ENCODE results near the gene RARS2.
"Not testable (repeated sequence)": the region's sequence is repeated elsewhere in the genome, so short reads cannot be mapped to it uniquely, and the experiment has no call there.

RARS2 gene

DNA sequence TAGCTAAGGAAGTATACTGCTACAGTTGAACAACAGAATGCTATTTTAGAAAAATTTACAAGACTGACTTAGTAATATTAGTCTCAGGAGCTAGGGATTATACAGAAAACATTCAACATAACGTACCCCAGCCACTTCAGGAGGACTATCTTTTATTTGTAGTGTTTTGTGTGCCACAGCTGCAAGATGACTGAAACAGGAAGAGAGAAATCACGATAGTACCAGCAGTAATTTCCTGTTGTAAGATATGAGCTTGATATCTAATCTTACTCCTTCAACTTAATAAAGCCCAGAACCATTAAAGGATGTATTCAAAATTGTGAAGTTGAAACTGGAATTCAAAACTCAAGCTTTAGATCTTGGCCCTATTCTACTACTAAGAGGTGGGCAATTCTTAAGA is 75.0 kb downstream of the RARS2 start:
- Histone ChIP-seq H3K4me1 (ENCODE audit: control insufficient read depth, insufficient read depth, low read length) (no peaks in the 10 kb centered on the region), H3K9ac (ENCODE audit: low read length in 2 of 2) (no peak overlapping the region), H3K9me3 (ENCODE audit: control insufficient read depth in 2 of 2, low read length in 2 of 2) (no peaks in the 10 kb centered on the region), H3K27ac (ENCODE audit: low read length) (no peak overlapping the region), H3K36me3 (ENCODE audit: control insufficient read depth in 2 of 2, insufficient read depth in 2 of 2, low read length in 2 of 2) (peaks cover 37 to 44% of the 10 kb centered on the region in 2 donors), H3K27me3 (ENCODE audit: control insufficient read depth in 1 of 2, insufficient read depth in 2 of 2, low read length in 2 of 2) (no peaks in the 10 kb centered on the region), H3K4me3 (ENCODE audit: low read length in 2 of 2) (no peak overlapping the region)

DNA sequence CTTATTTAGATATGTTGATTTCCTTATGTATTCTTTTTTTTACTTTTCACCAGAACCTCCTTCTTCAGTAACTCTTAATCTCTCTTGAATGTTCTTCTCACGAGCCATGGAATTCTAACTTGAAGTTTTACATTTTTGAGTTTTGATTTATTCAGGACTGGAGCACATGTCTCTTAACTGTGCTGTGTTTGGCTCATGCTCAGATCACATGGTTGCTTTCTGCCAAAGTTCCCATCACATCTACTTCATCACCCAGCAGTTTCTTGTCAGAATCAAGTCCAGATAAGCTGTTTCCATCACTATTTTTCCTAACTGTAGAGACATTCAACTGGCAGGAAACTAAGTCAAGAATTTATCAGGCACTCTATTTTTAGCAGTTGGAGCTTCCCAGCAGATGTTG is 85.3 kb downstream of the RARS2 start:
- H3K36me3 ChIP-seq (ENCODE audit: control insufficient read depth in 2 of 2, insufficient read depth in 2 of 2, low read length in 2 of 2): peaks cover 11 to 24% of the 10 kb centered on the region in 2 donors
- no peaks in the 10 kb centered on the region for H3K9me3 ChIP-seq (ENCODE audit: control insufficient read depth in 2 of 2, low read length in 2 of 2)
- no peak overlapping the region for H3K4me3 ChIP-seq (ENCODE audit: low read length in 2 of 2)
- no peaks in the 10 kb centered on the region for H3K4me1 ChIP-seq (ENCODE audit: control insufficient read depth, insufficient read depth, low read length)
- no peaks in the 10 kb centered on the region for H3K27me3 ChIP-seq (ENCODE audit: control insufficient read depth in 1 of 2, insufficient read depth in 2 of 2, low read length in 2 of 2)
- H3K27ac ChIP-seq (ENCODE audit: low read length): no peak overlapping the region
- no peak overlapping the region for H3K9ac ChIP-seq (ENCODE audit: low read length in 2 of 2)

GRCh38 chr6:87501809-87502572 is 87.8 kb downstream of the RARS2 start:
- no peak overlapping the region for H3K9ac ChIP-seq (ENCODE audit: low read length in 2 of 2)
- no peaks in the 10 kb centered on the region for H3K27me3 ChIP-seq (ENCODE audit: control insufficient read depth in 1 of 2, insufficient read depth in 2 of 2, low read length in 2 of 2)
- no peak overlapping the region for H3K27ac ChIP-seq (ENCODE audit: low read length)
- H3K4me1 ChIP-seq (ENCODE audit: control insufficient read depth, insufficient read depth, low read length): no peaks in the 10 kb centered on the region
- H3K9me3 ChIP-seq (ENCODE audit: control insufficient read depth in 2 of 2, low read length in 2 of 2): no peaks in the 10 kb centered on the region
- H3K36me3 ChIP-seq (ENCODE audit: control insufficient read depth in 2 of 2, insufficient read depth in 2 of 2, low read length in 2 of 2): peaks cover 9 to 18% of the 10 kb centered on the region in 2 donors
- no peak overlapping the region for H3K4me3 ChIP-seq (ENCODE audit: low read length in 2 of 2)

DNA sequence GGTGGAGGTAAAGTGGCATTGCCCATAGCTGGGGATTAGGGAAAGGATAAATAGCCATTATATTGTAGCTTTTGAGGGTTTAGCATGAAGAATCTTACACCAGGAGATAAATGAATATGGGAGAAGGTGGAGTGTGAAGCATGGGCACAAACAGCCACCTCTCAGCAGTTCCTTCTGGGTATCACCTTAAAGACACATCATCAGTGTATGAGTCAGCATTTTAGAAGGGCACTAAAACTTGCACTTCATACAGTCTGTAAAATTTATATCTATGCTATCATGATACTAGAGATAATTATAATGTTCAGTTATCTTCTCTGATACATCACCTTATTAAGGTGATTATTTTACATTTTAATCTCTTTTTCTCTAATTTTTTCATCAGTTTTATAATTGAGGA is 91.7 kb downstream of the RARS2 start:
- Histone ChIP-seq H3K27me3 (ENCODE audit: control insufficient read depth in 1 of 2, insufficient read depth in 2 of 2, low read length in 2 of 2) (no peaks in the 10 kb centered on the region), H3K4me3 (ENCODE audit: low read length in 2 of 2) (no peak overlapping the region), H3K36me3 (ENCODE audit: control insufficient read depth in 2 of 2, insufficient read depth in 2 of 2, low read length in 2 of 2) (peaks cover 9 to 18% of the 10 kb centered on the region in 2 donors), H3K4me1 (ENCODE audit: control insufficient read depth, insufficient read depth, low read length) (no peaks in the 10 kb centered on the region), H3K9me3 (ENCODE audit: control insufficient read depth in 2 of 2, low read length in 2 of 2) (no peaks in the 10 kb centered on the region), H3K27ac (ENCODE audit: low read length) (no peak overlapping the region), H3K9ac (ENCODE audit: low read length in 2 of 2) (no peak overlapping the region)

DNA sequence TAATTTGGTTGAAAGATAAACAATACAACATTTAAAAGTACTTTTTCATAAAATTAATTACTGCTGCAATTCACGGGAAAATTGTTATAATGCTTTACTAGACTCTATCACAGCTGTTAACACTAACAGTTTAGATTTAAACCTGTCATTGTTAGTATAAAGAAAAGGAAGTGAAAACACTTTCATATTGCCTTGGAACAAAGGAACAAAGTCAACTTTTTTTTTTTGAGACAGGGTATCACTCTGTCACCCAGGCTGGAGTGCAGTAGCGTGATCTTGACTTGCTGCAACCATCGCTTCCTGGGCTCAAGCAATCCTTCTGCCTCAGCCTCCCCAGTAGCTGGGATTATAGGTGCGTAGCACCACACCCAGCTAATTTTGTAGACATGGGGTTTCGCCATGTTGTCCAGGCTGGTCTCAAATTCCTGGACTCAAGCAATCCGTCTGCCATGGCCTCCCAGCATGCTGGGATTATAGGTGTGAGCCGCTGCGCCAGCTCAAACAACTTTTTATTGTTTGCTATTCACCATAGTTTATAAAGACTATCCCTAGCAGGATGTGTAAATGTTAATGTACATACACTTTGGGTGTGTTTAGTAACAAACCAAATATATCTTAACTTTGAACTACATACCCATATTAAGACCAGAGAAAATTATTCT is 94.9 kb downstream of the RARS2 start:
- Histone ChIP-seq H3K9ac (ENCODE audit: low read length in 2 of 2) (no peak overlapping the region), H3K4me1 (ENCODE audit: control insufficient read depth, insufficient read depth, low read length) (no peaks in the 10 kb centered on the region), H3K27ac (ENCODE audit: low read length) (no peak overlapping the region), H3K36me3 (ENCODE audit: control insufficient read depth in 2 of 2, insufficient read depth in 2 of 2, low read length in 2 of 2) (peaks cover 2 to 6% of the 10 kb centered on the region in 2 donors), H3K9me3 (ENCODE audit: control insufficient read depth in 2 of 2, low read length in 2 of 2) (no peaks in the 10 kb centered on the region), H3K4me3 (ENCODE audit: low read length in 2 of 2) (no peak overlapping the region), H3K27me3 (ENCODE audit: control insufficient read depth in 1 of 2, insufficient read depth in 2 of 2, low read length in 2 of 2) (no peaks in the 10 kb centered on the region)

- H3K9ac ChIP-seq (ENCODE audit: low read length in 2 of 2); H3K9me3 ChIP-seq (ENCODE audit: control insufficient read depth in 2 of 2, low read length in 2 of 2); H3K4me1 ChIP-seq (ENCODE audit: control insufficient read depth, insufficient read depth, low read length); H3K27ac ChIP-seq (ENCODE audit: low read length); H3K36me3 ChIP-seq (ENCODE audit: control insufficient read depth in 2 of 2, insufficient read depth in 2 of 2, low read length in 2 of 2); H3K4me3 ChIP-seq (ENCODE audit: low read length in 2 of 2); H3K27me3 ChIP-seq (ENCODE audit: control insufficient read depth in 1 of 2, insufficient read depth in 2 of 2, low read length in 2 of 2): not testable (repeated sequence)
Observed at GRCh38 chr6:87489326-87489725, 100.5 kb downstream of the RARS2 start.

GRCh38 chr6:87487555-87487954 is 102.2 kb downstream of the RARS2 start:
- no peaks in the 10 kb centered on the region for H3K4me1 ChIP-seq (ENCODE audit: control insufficient read depth, insufficient read depth, low read length)

GRCh38 chr6:87484491-87484890 is 105.3 kb downstream of the RARS2 start:
- H3K27me3 ChIP-seq (ENCODE audit: control insufficient read depth in 1 of 2, insufficient read depth in 2 of 2, low read length in 2 of 2): no peaks in the 10 kb centered on the region
- H3K9ac ChIP-seq (ENCODE audit: low read length in 2 of 2): no peak overlapping the region
- no peaks in the 10 kb centered on the region for H3K36me3 ChIP-seq (ENCODE audit: control insufficient read depth in 2 of 2, insufficient read depth in 2 of 2, low read length in 2 of 2)
- H3K27ac ChIP-seq (ENCODE audit: low read length): no peak overlapping the region
- no peaks in the 10 kb centered on the region for H3K4me1 ChIP-seq (ENCODE audit: control insufficient read depth, insufficient read depth, low read length)
- H3K4me3 ChIP-seq (ENCODE audit: low read length in 2 of 2): no peak overlapping the region
- no peaks in the 10 kb centered on the region for H3K9me3 ChIP-seq (ENCODE audit: control insufficient read depth in 2 of 2, low read length in 2 of 2)

More at GRCh38 chr6:87487555-87487954, 102.2 kb downstream of the RARS2 start:
- Histone ChIP-seq H3K27me3 (ENCODE audit: control insufficient read depth in 1 of 2, insufficient read depth in 2 of 2, low read length in 2 of 2) (no peaks in the 10 kb centered on the region), H3K4me3 (ENCODE audit: low read length in 2 of 2) (no peak overlapping the region), H3K9me3 (ENCODE audit: control insufficient read depth in 2 of 2, low read length in 2 of 2) (no peaks in the 10 kb centered on the region), H3K9ac (ENCODE audit: low read length in 2 of 2) (no peak overlapping the region), H3K27ac (ENCODE audit: low read length) (no peak overlapping the region), H3K36me3 (ENCODE audit: control insufficient read depth in 2 of 2, insufficient read depth in 2 of 2, low read length in 2 of 2) (no peaks in the 10 kb centered on the region)

DNA sequence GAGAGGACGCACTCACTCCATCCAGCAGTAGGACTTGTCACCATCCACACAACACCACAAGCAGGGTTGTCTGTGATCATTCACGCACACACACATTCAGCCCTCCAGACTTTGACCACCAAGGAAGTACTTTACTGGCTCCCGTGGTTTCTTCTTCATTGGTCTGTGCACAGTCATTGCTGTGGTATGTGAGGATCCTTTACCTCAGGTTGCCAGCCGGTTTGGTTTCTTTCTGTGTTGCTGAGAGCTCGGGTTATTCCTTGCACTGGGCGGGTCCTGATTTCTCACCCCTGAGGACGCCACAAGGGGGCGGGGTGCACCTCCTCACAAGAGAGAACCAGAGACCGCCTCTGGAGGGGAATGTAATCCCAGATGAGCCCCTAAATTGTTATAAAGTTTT is 105.9 kb downstream of the RARS2 start:
- Histone ChIP-seq H3K27me3 (ENCODE audit: control insufficient read depth in 1 of 2, insufficient read depth in 2 of 2, low read length in 2 of 2) (no peaks in the 10 kb centered on the region), H3K4me3 (ENCODE audit: low read length in 2 of 2) (no peak overlapping the region), H3K9me3 (ENCODE audit: control insufficient read depth in 2 of 2, low read length in 2 of 2) (no peaks in the 10 kb centered on the region), H3K27ac (ENCODE audit: low read length) (no peak overlapping the region), H3K9ac (ENCODE audit: low read length in 2 of 2) (no peak overlapping the region), H3K36me3 (ENCODE audit: control insufficient read depth in 2 of 2, insufficient read depth in 2 of 2, low read length in 2 of 2) (no peaks in the 10 kb centered on the region), H3K4me1 (ENCODE audit: control insufficient read depth, insufficient read depth, low read length) (no peaks in the 10 kb centered on the region)

DNA sequence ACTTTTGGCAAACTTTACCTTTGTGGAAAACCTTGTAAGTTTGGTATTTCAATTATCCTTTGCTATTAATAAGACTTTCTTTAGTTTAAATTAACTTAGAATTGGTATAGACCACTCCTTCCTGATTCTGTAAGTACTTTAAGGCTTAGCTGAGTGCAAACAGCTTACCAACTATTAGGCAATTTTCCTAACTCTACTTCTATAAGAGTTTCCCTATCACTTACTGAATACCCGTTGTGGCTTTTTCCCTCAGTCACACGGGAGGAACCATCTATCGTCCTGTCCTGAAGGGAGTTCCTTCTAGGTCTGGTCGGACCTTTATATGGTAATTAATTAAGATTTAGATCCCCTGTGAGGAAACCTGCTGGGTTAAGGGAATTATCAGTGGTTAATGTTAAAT is 107.4 kb downstream of the RARS2 start:
- H3K4me3 ChIP-seq (ENCODE audit: low read length in 2 of 2): no peak overlapping the region
- no peak overlapping the region for H3K9ac ChIP-seq (ENCODE audit: low read length in 2 of 2)
- no peaks in the 10 kb centered on the region for H3K4me1 ChIP-seq (ENCODE audit: control insufficient read depth, insufficient read depth, low read length)
- H3K27me3 ChIP-seq (ENCODE audit: control insufficient read depth in 1 of 2, insufficient read depth in 2 of 2, low read length in 2 of 2): no peaks in the 10 kb centered on the region
- H3K27ac ChIP-seq (ENCODE audit: low read length): no peak overlapping the region
- peaks cover 0 to 3% of the 10 kb centered on the region in 2 donors for H3K36me3 ChIP-seq (ENCODE audit: control insufficient read depth in 2 of 2, insufficient read depth in 2 of 2, low read length in 2 of 2)
- no peaks in the 10 kb centered on the region for H3K9me3 ChIP-seq (ENCODE audit: control insufficient read depth in 2 of 2, low read length in 2 of 2)

DNA sequence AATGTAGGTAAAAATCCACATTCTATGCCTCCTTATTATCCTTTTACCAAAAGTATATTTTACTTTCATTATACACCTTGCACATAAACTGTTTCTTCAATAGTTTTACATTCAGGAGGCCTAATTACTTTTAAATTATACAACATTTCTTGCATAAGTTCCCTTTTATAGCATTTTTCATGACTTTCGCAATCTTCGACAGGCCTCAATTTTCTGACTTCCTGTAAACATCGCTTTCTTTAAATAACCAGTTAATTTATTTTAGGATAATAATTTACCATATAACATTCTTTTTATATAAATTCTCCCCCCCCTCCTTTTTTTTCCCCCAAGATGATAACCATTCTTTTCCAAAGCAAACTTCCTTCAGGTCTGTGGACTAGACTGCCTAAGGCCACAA is 107.9 kb downstream of the RARS2 start:
- peaks cover 0 to 3% of the 10 kb centered on the region in 2 donors for H3K36me3 ChIP-seq (ENCODE audit: control insufficient read depth in 2 of 2, insufficient read depth in 2 of 2, low read length in 2 of 2)
- H3K9ac ChIP-seq (ENCODE audit: low read length in 2 of 2): no peak overlapping the region
- H3K4me1 ChIP-seq (ENCODE audit: control insufficient read depth, insufficient read depth, low read length): no peaks in the 10 kb centered on the region
- no peak overlapping the region for H3K4me3 ChIP-seq (ENCODE audit: low read length in 2 of 2)
- H3K27me3 ChIP-seq (ENCODE audit: control insufficient read depth in 1 of 2, insufficient read depth in 2 of 2, low read length in 2 of 2): no peaks in the 10 kb centered on the region
- H3K27ac ChIP-seq (ENCODE audit: low read length): no peak overlapping the region
- no peaks in the 10 kb centered on the region for H3K9me3 ChIP-seq (ENCODE audit: control insufficient read depth in 2 of 2, low read length in 2 of 2)
